NCI-H1105 treated with DMSO at 0.1 percent for 48 hours (cell line): ENCODE data around the gene CLCNKA.
"Not testable (repeated sequence)": the region's sequence is repeated elsewhere in the genome, so short reads cannot be mapped to it uniquely, and the experiment has no call there.

Experiments
- DNase-seq: peaks from one replicate; lab custom pipeline; 2025; lab: John Stamatoyannopoulos, UW

The CLCNKA gene

DNA sequence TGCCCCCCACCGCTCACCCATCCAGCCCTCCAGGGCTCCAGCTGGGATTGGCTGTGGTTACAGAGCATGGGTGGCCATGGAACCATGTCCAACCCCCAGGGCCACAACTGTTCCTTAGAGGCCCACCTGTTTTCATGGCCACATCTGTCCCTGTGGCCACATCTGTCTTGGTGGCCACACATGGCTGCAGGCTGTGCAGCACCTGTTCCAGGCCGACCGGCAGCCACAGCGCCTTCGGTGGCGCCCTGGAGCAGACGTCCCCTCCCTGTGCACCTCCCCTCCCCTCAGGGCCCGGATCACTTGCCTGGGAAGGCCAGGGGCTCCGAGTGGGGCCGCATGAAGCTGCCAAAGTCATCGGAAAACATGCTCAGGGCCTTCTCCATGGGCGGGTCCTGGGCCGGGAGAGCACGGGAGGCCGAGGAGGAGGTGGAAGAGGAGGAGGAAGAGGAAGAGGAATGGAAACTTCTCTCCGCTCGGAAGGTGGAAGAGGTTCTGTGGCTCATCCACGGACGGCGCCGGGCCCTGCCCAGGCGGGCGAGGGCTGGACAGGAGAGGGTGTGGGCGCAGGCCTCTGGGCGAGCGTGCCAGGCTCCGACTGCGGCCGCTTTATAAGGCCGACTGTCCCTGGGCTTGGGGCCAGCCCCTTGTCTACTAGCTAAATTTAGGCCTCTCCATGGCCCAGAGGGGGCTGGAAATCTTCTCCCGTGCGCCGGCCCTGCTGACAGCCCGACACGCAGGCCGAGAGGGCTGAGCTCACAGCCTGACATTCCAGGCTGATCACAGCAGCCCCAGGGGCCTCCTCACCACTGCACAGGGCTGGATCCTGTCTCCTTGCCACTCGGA lies 4.2 kb upstream of the CLCNKA start, which contains the start of gene HSPB7:
Gene HSPB7, minus strand, starts transcription at position 583 of the 843 bp plus-strand sequence. Its CDS starts 80 bp downstream, at position 503.
- no peak for DNase-seq

DNA sequence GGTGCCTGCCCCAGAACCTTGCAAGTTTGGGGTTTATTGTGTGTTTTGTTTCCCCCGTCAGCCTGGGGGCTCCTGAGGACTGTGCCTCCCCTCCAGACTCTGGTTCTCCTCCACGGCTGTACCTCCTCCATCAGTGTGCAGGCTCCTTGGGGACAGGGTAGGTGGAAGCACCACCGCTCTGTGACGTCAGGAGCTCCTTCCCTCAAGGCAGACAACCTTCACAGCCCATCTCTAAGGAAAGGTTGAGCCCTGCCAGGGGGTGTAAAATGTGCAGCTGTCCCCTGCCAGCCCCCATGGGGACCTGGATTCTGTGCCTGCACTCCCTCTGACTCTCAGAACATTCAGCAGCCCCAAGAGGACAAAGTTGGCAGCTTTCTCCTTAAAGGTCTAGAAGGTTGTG lies 3.5 kb upstream of the CLCNKA start:
- no peak for DNase-seq

DNA sequence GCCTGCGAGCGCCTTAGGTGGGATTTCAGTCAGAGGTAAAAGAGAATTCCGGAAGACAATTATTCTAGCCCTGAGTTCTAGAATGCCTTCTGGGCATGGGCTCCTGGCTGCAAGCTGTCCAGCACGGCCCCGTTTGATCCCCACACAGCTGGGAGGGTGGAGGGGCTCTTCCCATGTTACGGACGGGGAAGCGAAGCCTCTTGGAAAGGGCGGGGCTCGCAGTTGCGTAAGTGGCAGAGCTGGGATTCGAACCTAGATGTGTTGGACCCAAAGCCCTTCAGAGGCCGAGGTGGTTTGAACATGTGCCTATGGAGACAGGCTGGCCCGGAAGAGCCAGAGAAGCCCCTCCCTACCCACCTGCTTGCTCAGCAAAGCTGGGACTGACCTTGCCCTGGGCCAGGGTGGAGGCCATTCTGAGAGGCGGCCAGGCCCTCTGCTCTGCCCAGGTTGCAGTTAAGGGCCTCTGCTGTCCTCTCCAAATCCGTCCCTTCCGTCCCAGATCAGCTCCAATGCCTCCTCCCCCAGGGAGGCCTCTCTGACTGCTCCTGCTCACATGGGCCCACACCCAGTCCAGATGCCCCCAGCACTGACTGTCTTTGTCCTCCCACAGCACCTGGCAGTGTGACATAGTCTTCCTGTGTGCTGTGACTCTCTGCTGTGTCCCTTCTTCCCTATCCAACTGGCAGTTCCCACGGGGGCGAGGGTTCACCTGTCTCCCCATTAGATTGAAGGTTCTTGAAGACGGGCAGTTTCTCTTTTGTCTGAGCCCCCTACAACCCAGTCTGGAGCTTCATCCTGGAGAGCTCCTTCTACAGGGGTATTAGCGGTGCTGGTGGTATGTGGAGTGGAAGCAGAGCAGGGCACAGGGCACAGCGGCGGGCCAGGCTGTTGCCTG lies 2.8 kb upstream of the CLCNKA start:
- DNase-seq: no peak

DNA sequence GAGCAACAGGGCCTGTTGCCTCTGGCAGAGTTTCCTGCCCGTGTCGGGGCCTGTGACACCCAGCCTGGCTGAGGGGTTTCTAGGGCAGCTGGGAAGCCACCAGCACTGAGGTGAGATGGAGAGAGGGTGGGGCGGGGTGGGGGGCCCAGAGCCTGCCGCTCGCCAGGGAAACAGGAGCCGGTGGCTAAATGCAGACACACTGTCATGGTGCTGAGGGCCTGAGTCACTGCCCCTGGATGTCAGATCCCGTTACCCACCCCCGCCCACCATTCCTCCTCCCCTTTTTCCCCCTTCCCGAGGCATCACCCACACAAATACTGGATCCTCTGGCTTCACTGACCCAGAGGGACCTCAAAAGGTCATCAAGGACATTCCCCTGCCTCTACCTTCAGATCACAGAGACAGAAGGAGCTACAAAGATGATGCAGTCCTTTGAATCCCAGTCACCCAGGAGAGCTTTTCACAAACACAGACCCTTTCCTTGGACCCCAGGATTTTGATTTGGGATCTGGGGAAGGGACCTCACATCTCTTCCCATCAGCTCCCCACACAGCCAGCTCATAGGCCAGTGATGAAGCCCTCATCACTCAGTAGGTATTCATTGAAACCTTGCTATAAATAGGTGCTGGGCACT lies 2.1 kb upstream of the CLCNKA start:
- no peak for DNase-seq

DNA sequence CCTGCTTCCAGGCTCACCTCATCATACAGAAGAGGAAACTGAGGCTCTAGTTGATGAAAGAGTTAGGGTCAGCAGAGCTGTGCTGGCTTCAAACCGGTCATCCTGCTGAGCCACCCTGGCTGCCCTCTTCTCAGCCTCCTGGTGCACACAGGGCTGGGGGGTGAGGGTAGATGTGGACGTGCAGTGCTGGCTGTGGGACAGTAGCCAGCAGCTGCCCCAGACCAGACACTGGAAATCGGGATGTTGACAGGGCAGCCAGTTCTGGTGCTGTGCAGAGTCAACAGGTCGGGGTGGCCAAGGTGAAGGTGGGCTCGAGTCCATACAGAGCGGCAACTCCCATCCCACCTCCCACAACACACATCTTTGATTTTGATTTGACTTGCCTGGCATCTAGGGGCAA lies 1.5 kb upstream of the CLCNKA start:
- no peak for DNase-seq

DNA sequence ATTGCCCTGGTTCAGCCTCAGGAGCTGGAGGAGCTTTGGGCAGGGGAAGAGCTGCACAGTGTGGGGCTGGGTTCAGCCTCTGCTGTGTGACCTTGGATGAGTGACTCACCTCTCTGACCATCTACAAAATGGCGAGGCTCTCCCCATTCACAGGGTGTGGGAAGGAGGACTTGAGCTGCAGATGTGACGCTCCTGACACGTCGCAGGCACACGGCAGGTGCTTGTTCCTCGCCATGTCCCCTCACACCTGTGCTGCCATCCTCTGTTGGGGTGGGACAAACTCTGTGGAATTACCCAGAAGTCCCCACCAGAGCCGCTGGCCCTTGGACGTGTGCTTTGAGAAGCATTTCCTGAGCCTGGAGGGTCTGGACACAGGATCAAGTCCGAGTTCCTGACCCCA lies 958 bp upstream of the CLCNKA start:
- DNase-seq: not testable (repeated sequence)

DNA sequence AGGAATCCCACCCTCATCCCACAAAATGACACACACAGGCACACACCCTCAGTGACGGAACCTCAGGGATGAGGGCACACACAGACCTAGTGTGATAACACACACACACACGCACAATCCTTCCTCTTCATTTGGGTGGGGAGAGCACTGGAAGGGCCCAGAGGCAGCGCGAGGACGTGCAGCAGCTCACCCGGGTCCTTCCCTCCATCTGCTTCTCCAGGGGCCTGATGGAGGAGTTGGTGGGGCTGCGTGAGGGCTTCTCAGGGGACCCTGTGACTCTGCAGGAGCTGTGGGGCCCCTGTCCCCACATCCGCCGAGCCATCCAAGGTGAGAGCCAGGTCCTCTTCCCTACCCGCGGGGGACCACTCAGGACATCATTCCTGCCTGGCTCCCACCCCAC lies 557 bp downstream of the CLCNKA start:
- no peak for DNase-seq

DNA sequence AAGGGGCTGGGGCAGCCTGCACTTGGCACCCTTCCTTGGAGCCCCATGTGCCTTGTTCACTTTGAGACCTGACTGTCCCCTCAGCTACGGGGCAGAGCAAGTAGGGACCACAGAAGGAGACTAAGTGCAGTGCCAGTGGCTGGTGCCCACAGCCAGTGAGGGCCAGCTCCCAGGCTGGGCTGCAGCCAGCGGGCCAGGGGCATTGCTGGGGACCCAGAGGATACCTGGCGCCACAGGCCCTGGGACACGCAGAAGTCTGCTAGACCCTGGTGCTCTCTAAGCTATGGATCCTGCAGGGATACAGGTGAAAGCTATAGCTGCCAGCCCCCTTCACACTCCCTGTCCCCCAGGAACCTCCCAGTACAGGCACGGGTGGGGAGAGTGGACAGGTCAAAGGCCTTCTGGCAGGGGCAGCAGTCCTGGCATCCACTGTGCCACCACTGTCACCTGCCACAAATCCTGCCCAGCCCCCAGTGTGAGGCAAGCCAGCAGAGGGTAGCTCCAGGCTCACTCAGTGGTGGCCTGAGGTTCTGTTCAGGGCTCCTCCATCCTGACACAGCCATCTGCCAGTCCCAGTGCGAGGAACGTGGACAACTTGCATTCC lies 1.3 kb downstream of the CLCNKA start:
- DNase-seq: no peak

DNA sequence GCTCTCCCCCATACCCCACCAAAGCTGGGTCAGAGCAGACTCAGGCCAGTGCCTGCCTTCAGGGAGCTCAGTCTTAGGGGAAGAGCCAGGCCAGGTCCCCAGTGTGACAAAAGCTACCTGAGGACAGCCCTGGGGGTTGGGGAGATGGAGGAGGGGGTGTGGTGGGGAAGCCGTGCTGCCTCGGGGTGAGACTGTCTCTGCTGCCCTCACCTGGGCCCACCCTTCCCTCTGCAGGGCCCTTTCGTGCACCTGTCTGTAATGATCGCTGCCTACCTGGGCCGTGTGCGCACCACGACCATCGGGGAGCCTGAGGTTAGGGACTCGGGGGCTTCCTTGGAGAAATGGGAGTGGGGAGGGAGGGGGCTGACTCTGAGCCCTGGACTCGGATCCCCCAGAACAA lies 4.5 kb downstream of the CLCNKA start:
- DNase-seq: not testable (repeated sequence)

DNA sequence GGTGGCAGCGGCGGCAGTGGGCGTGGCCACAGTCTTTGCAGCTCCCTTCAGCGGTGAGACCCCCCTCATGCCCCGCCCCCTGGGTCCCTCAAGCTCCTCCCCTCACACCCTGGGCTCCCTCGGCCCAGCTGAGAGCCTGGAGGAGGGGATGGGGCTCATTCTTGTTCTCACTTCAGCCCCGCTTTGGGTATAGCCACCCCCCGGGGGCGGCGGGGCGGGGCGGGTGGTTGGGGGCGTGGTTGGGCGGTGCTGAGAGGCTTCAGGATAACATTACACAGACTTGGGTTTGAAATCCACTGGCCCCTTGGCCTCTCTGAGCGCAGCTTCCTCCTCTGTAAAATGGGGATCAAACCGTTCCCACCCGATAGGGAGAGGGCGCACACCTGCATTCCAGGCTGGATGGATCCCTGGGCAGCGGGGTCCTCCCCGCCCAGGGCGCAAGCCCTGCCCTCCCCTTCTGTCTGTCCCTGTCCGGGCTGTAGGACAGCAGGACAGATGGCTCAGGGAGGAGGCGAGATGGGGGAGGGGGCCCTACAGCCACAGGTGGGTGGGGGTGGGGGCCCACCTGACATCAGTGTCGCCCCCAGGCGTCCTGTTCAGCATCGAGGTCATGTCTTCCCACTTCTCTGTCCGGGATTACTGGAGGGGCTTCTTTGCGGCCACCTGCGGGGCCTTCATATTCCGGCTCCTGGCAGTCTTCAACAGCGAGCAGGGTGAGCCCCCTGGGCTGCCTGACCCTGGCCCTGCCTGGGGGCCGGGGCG lies 5.1 kb downstream of the CLCNKA start:
- DNase-seq: no peak

DNA sequence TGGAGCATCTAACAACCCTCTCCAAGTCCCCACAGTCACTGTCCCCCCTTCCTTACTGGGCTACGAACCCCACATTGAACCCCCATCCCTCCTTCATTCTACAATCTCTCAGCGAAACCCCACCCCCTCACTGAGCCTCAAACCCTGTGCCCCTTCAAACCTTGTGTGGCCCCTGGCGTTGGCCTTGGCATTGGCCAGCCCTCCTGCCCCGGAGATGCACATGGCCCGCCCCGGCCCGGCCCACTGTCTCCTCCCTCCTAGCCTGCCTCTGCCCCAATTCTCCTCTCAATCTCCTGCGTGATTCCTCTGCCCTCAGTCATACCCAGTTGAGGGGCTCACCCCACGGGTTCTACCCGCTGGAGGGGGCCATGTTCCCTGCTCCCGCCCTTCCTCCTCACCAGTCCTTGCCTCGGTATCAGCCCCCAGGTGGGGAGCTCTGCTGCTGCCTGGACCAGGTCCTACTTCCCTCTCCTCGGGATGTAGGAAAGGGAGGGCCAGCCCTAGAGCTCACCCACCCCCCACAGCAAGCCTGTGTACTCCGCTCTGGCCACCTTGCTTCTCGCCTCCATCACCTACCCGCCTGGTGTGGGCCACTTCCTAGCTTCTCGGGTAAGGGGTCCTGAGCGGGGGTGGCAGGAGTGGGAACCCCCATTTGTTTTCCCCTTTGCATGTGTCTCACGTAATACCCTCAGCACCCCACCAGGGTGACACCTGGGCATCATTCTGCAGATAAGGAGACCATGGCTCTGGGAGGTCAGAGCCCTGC lies 6.6 kb downstream of the CLCNKA start:
- no peak for DNase-seq

DNA sequence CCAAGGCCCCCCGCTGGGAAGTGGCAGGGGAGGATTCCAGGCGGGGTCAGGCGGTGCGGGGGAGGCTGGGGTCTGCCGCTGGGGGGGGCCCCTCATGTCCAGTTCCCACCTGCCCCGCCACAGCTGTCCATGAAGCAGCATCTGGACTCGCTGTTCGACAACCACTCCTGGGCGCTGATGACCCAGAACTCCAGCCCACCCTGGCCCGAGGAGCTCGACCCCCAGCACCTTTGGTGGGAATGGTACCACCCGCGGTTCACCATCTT lies 7.1 kb downstream of the CLCNKA start:
- not testable (repeated sequence) for DNase-seq

DNA sequence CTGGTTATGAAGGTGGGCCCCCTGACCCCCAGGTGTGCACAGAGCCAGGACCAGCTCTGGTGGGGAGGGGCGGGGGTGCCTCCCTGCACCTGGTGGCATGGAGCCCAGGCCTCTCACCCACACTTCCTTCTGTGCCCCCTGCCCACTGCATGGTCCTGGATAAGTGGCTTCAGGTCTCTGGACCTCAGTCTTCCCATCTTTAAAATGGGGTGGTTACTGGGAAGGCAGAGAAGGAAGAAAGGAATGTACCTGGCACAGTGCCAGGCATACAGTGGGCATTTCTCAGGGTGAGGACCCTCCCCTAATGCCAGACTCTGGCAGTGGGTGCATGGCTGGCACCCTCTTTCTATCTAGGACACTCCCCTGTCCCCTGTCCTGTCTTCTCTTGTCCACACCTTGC lies 7.5 kb downstream of the CLCNKA start:
- no peak for DNase-seq

DNA sequence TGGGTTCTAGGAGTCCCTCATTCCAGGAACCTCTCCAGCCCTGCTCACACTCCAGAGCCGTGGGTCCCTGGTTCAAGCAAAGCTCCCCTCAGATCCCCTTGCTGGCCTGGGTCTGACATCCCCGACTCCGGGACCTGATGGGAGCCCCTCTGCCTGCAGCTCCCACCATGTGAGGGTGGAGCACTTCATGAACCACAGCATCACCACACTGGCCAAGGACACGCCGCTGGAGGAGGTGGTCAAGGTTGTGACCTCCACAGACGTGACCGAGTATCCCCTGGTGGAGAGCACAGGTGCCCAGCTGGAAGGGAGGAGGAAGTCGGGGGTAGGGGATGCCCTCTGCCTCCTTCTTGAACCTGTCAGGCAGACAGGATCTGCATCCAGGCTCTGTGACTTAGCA lies 9.7 kb downstream of the CLCNKA start:
- no peak for DNase-seq

DNA sequence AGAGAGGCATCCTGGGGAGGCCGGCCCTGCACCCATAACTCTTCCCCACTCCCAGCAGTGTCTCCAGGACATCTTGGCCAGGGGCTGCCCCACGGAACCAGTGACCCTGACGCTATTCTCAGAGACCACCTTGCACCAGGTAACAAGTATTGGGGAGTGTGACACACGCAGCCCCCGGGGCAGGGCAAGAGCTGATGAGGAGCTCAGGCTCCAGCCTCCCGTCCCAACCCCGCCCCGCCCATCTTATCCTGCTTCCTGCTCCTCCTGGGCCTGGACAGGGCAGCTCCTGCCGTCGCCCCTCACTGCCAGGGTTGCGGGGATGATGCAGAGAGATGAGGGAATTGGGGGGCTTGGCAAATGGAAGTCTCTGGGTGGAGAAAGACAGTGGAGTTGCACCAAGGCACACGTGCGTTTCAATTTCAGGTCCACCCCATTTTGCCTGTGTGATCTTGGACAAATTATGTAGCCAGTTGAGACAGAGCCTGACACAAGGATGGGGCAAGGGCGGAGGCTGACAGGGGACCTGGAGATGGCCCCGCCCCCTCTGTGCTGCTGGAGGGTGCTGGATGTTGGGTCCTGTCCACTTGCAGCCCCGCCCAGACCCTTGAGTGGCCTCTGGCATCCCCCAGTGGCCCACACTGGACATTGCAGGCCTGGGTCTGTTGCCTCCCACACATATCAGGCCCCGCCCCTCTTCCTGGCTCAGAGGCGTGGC lies 10.7 kb downstream of the CLCNKA start:
- peak; percentile 53 for DNase-seq

DNA sequence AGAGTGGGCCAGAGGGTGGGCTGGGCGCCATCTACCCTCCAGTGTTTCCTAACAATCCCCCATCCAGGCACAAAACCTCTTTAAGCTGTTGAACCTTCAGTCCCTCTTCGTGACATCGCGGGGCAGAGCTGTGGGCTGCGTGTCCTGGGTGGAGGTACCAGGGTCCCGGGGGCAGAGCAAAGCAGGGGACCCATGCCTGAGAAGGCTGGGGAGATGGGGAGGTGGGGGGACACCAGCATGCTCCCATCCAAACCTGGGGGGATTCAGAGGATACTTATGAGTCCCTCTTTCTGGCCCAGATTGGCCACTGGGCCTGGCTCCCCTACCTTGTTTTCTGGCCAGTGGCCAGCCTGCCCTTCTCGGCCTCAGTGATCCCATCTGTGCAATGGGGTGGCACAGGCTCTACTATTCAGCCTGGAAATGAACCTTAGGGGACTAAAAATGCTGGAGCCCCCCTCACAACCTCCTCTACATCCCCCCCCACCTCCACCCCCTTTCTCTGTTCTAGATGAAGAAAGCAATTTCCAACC lies 11.3 kb downstream of the CLCNKA start:
- DNase-seq: not testable (repeated sequence)

DNA sequence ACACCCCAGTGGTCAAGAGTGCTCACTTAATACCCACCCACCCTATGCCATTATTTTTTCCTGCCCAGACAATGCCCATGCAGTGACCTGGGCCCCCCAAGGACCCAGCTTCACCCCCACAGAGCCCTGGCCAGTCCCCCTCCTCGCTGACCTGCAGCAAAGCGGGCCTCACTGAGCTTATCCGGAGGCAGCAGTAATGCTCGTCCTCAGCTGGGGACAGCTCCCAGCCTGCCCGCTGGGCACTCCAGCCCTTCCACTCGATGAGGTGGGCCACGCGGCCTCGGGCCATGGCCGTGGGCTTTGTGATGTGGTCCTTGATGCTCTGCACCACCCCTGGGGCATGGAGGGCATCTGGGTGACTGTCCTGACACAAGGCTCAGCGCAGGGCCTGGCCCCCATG lies 14.6 kb downstream of the CLCNKA start:
- DNase-seq: not testable (repeated sequence)

DNA sequence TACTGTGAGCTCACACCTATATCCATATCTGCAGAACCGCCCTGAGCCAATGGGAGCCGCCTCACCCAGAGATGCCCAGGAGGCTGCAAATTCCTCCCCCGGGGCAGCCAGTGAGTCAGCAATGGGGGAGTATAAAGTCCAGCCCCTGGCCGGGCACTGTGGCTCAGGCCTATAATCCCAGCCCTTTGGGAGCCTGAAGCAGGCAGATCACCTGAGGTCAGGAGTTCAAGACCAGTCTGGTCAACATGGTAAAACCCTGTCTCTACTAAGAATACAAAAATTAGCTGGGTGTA lies 16.7 kb downstream of the CLCNKA start:
- DNase-seq: no peak

DNA sequence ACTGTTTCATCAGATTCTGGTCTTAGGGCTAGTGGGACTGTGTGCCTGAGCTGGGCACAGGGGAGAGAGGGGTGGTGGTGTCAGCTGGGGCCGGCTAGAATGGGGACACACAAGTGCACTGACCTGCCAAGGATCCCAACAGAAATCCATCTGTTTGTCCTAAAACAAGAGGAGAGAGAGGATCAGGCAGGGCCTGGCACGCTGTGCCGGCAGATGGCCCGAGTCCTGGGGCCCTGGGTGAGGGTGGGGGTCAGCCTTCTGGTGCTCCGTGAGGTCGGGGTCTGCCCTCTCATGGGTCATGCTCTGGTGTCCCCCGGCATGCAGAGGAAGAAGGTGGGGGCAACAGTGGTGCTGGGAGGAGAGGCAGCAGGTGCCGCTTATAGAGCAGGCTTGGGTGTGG lies 18.0 kb downstream of the CLCNKA start:
- DNase-seq: not testable (repeated sequence)

DNA sequence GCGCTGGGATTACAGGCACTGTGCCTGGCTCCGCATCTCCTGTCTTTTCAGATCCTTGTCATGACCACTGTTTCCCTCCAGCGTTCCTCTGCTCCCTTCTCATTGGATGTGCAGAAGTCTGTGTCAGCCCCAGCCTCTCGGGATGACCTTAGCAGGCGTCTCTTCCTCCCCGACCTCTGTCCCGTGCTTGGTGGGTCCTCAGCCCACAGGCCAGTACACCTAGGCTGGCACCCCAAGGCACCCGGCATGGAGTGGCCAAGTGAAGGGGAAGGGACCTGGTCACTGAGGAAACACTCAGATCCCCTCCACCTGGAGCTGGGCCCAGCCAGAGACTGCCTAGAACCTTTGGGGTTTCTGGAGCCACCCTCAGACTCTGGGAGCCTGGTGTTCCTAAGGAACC lies 19.4 kb downstream of the CLCNKA start:
- no peak for DNase-seq
